ENCODE data around the gene DPP4. TPM values are rescaled to one million over a fixed set of nuclear protein-coding genes. Genes with fewer than 3 reads are reported as not detected.

DPP4 gene
- total and polyA plus RNA-seq, 9 donors, result 6.3 to 20.2 (median 12.5) TPM

DNA sequence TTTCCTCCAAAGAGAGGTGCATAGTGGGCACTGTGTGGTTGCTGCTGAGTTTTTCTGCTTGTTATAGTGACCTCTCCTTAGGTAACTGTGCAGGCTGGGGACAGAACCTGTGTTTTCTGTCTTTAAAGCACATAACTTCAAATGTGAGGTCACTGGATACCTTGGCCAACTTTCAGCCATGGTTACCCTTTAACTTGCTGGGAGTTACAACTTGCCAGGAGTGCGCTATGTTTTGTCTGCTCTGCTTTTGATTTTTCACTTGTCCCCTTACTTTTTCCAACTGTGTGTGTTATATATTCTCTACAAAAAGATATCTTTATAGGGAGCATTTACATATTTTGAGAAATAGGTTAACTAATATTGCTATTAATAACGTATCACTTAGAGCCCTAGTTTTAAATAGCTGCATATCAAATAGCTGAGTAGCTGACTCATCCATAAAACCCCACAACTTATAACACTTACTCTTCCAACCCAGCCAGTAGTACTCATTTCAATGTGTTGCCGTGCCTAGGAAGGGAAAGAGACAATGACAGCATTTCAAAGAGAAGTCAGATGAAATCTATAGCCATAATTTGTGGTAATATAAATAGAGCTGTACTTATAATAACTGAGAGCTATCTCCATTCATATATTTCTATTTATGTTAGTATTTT lies 51.6 kb downstream of the DPP4 start:
- Histone ChIP-seq H3K4me1 (ENCODE audit: control insufficient read depth, insufficient read depth, low read length) (peaks cover 6% of the 10 kb centered on the region), H3K36me3 (ENCODE audit: control insufficient read depth, insufficient read depth, low read length) (no peaks in the 10 kb centered on the region), H3K27me3 (ENCODE audit: control insufficient read depth, insufficient read depth, low read length) (no peaks in the 10 kb centered on the region), H3K4me3 (ENCODE audit: low read length) (no peak overlapping the region), H3K9me3 (replicated peaks; ENCODE audit: control insufficient read depth, low read depth, low read length) (no peaks in the 10 kb centered on the region), H3K27ac (ENCODE audit: low read length) (no peak overlapping the region)
- WGBS (ENCODE audit: insufficient coverage), result no CpG with 5 or more reads among the region's 3 CpGs
- no peak for DNase-seq

DNA sequence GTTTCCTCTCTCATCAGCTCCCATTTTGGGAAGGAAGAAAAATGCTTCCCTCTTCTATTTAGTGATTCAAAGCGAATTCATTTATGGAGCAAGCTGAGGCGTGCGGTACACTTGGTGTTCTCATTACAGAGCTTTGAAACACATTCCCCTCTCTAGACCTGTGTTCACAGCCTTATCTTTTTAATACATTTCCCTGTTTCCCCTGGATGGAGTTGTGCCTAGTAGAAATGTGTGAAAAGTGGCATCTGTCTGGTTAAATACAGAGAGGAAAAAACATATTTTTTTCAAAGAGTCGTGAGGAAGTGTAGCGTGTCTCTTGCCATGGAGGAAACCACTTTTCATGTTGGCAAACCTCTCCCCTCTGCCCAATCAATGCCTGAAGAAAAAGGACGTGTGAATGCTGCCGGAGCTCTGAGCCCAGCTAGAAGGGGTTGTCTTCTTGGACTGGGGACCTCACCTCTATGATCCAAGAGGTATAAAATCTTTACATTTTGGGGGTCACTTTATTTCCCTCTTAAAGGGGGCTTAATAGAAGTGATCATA lies 52.4 kb downstream of the DPP4 start:
- Histone ChIP-seq H3K27ac (ENCODE audit: low read length) (no peak overlapping the region), H3K9me3 (replicated peaks; ENCODE audit: control insufficient read depth, low read depth, low read length) (no peaks in the 10 kb centered on the region), H3K36me3 (ENCODE audit: control insufficient read depth, insufficient read depth, low read length) (no peaks in the 10 kb centered on the region), H3K4me3 (ENCODE audit: low read length) (no peak overlapping the region), H3K27me3 (ENCODE audit: control insufficient read depth, insufficient read depth, low read length) (no peaks in the 10 kb centered on the region), H3K4me1 (ENCODE audit: control insufficient read depth, insufficient read depth, low read length) (peaks cover 6% of the 10 kb centered on the region)
- no peak for DNase-seq
- WGBS (ENCODE audit: insufficient coverage), result no CpG with 5 or more reads among the region's 7 CpGs

DNA sequence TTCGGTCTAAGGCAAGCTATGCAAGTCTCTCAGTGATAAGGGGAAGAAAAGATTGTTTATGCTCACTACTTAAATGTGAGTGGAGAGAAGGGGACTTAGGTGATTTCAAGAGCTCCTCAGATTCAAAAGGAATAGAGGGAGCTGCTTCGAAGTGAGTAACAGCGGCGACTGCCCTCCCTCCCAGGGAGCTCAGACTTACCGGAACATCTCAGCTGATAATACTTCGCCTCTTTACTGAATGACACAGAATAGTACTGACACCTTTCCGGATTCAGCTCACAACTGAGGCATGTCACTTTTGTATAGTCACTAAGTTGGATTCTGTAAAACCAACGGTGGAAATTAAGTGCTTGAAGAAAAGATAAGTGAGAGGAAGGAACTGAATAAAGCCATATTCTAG lies 55.5 kb downstream of the DPP4 start:
- Histone ChIP-seq H3K4me3 (ENCODE audit: low read length) (no peak overlapping the region), H3K27me3 (ENCODE audit: control insufficient read depth, insufficient read depth, low read length) (no peaks in the 10 kb centered on the region), H3K4me1 (ENCODE audit: control insufficient read depth, insufficient read depth, low read length) (no peaks in the 10 kb centered on the region), H3K36me3 (ENCODE audit: control insufficient read depth, insufficient read depth, low read length) (no peaks in the 10 kb centered on the region), H3K27ac (ENCODE audit: low read length) (no peak overlapping the region), H3K9me3 (replicated peaks; ENCODE audit: control insufficient read depth, low read depth, low read length) (no peaks in the 10 kb centered on the region)
- 100% methylated on average over 1 of the region's 8 CpGs for WGBS (ENCODE audit: insufficient coverage)
- no peak for DNase-seq

DNA sequence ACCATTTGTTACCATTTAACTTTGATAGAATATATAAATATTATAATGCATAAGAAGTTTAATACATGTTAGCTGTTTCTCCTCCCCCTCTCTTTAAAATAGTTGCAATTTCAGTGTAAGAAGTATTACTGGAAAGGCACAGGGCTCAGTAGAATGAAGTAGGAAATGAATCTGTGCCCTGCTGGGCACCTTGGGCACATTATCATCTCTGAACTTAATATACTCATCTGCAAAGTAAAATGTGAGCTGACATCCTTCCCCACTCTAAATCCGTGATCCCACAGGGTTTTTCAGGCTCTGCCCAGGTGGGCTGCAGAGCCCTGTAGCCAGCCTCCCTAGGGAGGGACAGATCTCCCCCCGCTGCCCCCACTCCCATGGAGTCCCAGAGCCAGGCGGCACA lies 56.8 kb downstream of the DPP4 start:
- Histone ChIP-seq H3K36me3 (ENCODE audit: control insufficient read depth, insufficient read depth, low read length) (no peaks in the 10 kb centered on the region), H3K9me3 (replicated peaks; ENCODE audit: control insufficient read depth, low read depth, low read length) (no peaks in the 10 kb centered on the region), H3K4me3 (ENCODE audit: low read length) (no peak overlapping the region), H3K27me3 (ENCODE audit: control insufficient read depth, insufficient read depth, low read length) (no peaks in the 10 kb centered on the region), H3K4me1 (ENCODE audit: control insufficient read depth, insufficient read depth, low read length) (no peaks in the 10 kb centered on the region), H3K27ac (ENCODE audit: low read length) (no peak overlapping the region)
- DNase-seq, result no peak
- WGBS (ENCODE audit: insufficient coverage), result 100% methylated on average over 1 of the region's 3 CpGs

DNA sequence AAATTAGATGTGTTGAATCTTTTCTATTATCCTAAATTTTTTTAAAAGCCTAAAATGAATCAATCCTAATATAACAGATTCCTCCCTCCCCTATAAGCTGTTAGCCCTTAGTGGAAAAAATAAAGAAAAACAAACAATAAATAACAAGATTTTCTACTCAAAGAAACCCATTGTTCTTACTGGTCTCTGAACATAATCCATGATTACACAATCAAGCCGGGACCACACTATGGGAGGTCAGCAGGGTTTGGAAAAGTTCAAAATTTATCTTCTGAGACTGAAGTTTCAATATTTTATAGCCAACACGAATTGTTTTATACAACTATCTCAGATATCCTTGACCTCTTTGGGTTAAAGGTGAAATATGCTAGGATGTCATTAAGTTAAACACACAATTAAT lies 57.9 kb downstream of the DPP4 start:
- H3K36me3 ChIP-seq (ENCODE audit: control insufficient read depth, insufficient read depth, low read length), result no peaks in the 10 kb centered on the region
- H3K9me3 ChIP-seq (replicated peaks; ENCODE audit: control insufficient read depth, low read depth, low read length), result no peaks in the 10 kb centered on the region
- no peak for DNase-seq
- no peaks in the 10 kb centered on the region for H3K27me3 ChIP-seq (ENCODE audit: control insufficient read depth, insufficient read depth, low read length)
- H3K27ac ChIP-seq (ENCODE audit: low read length), result no peak overlapping the region
- no peaks in the 10 kb centered on the region for H3K4me1 ChIP-seq (ENCODE audit: control insufficient read depth, insufficient read depth, low read length)
- no CpG with 5 or more reads among the region's 2 CpGs for WGBS (ENCODE audit: insufficient coverage)
- H3K4me3 ChIP-seq (ENCODE audit: low read length), result no peak overlapping the region

DNA sequence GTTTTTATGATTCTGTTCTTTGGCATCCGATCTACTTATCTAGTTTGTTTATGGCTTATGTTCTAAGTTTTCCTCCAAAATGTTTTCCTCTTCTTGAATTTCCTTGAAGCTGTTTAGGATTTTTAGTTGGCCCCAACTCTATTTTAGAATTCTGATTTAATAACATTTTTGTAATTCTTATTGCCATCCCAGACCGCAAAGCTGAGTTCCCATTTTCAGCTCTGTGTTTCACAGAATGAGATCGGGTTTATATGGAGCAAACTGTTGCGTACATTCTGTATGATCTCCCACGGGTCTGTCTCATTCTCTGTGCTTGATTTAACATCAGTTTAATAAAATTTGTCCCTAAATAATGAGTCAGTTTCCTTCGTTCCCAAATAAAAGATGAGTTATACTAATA lies 59.3 kb downstream of the DPP4 start:
- H3K36me3 ChIP-seq (ENCODE audit: control insufficient read depth, insufficient read depth, low read length), result no peaks in the 10 kb centered on the region

DNA sequence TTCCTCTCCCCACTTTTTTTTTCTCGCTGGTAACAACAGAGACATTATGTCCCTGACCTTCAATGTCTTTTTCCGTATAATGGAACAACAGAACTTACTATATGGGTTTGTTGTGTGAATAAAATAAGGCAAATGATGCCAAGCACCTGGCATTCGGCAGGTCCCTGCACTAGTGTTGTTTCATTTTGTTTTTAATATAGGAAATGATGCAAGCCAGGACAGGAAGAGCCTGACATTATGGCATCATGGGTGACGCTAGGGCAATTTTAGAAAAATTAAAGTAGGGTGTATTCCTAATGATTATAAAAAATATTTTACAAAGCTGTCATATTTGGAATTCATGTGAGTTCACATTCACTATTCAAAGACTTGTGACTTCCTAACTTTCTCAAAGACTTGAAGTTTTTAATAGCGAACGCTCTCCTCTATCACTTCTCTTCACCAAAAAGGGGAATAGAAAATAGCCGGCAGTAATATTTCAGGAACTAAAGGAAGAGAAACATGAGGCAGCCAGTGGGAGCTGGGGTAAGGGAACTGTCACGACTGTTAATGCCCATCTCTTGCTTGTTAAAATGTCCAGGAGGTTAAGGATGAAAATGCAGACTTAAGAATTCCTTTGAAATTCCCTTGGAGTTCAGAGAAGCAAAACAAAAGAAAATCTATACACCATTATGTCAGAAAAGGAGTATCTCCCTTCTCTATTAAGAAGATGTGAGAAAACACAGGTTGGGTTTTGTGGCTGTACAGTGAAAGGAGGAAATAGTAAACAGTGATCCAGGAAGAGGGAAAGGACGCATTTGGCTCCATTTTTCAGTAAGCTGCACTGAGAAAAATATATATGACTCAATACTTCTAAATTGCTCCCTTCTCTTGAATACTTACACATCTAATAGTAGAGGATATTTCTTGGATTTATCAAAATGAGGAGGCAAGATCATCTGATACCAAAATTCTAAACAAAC lies 60.2 kb downstream of the DPP4 start:
- H3K4me3 ChIP-seq (ENCODE audit: low read length), result no peak overlapping the region
- H3K27ac ChIP-seq (ENCODE audit: low read length), result no peak overlapping the region
- H3K9me3 ChIP-seq (replicated peaks; ENCODE audit: control insufficient read depth, low read depth, low read length), result no peaks in the 10 kb centered on the region
- peak; percentile 55 for DNase-seq
- H3K4me1 ChIP-seq (ENCODE audit: control insufficient read depth, insufficient read depth, low read length), result no peaks in the 10 kb centered on the region
- no peaks in the 10 kb centered on the region for H3K27me3 ChIP-seq (ENCODE audit: control insufficient read depth, insufficient read depth, low read length)
- WGBS (ENCODE audit: insufficient coverage), result 67% methylated on average over 1 of the region's 9 CpGs
- H3K36me3 ChIP-seq (ENCODE audit: control insufficient read depth, insufficient read depth, low read length), result no peaks in the 10 kb centered on the region

More for the DNA sequence above, 59.3 kb downstream of the DPP4 start:
- Histone ChIP-seq H3K4me3 (ENCODE audit: low read length) (no peak overlapping the region), H3K27ac (ENCODE audit: low read length) (no peak overlapping the region), H3K27me3 (ENCODE audit: control insufficient read depth, insufficient read depth, low read length) (no peaks in the 10 kb centered on the region), H3K4me1 (ENCODE audit: control insufficient read depth, insufficient read depth, low read length) (no peaks in the 10 kb centered on the region), H3K9me3 (replicated peaks; ENCODE audit: control insufficient read depth, low read depth, low read length) (no peaks in the 10 kb centered on the region)
- DNase-seq, result peak; percentile 39
- WGBS (ENCODE audit: insufficient coverage), result no CpG with 5 or more reads among the region's 6 CpGs

DNA sequence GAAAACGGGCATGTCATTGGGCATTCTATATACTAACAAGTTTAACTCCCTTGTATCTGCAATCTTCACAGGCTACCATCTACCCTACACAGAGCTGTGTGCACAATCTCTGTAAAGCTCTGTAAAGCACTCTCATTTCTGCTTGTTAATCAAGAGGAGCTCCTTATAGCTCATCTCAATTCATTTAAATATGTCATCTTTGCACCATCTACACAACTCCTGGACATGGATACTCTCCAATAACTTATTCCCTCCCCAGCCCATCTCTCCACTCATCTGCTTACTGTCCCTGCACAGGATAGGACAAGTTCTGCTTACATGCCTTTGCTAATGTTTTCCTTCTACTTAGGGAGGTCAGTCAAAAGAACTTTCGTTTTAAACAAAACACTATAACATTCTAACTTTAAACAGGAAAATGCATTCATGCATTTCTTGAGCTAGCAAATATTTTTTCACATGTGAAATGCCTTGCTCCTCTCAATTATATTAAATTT lies 61.4 kb downstream of the DPP4 start:
- Histone ChIP-seq H3K9me3 (replicated peaks; ENCODE audit: control insufficient read depth, low read depth, low read length) (no peaks in the 10 kb centered on the region), H3K4me3 (ENCODE audit: low read length) (no peak overlapping the region), H3K4me1 (ENCODE audit: control insufficient read depth, insufficient read depth, low read length) (no peaks in the 10 kb centered on the region), H3K27ac (ENCODE audit: low read length) (no peak overlapping the region), H3K36me3 (ENCODE audit: control insufficient read depth, insufficient read depth, low read length) (no peaks in the 10 kb centered on the region), H3K27me3 (ENCODE audit: control insufficient read depth, insufficient read depth, low read length) (no peaks in the 10 kb centered on the region)
- no CpG with 5 or more reads among the region's 2 CpGs for WGBS (ENCODE audit: insufficient coverage)
- DNase-seq, result no peak

DNA sequence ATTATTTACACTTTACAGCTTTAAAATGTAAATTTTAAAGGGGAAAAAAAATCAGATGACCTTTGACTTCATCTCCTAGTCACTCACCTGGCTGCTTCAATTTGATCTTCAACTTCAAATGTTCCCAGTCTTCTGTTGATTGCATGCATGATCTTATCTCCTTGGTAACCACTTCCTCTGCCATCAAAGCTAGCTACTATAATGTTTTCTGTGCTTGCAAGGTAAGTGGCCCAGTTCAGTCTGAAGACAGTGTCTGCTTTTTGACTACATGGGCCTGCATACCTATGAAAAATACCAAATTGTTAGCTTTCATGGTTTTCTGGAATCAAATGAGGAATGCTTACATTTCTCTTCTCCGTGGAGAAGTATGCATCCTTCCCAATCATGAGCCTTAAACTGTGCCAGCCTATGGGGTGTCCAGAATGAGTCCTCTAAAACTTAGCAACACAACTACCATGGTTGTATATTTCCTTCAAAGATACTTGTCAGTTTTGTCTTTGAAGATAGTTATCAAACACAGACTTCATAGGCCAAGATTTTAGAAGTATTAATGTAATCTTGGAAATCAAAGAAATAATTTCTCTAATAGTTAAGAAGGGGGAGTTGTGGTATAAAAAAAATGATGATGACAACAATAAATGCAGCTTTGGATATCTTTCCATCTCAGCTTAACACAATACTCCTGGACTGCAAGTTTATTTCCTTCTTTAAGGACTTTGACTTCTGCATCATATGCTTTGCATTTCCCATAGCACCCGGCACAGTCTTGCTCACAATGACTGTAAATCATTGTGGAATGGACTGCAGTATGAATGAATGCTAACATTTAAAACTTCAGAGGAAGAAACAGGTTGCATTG lies 62.1 kb downstream of the DPP4 start:
- no CpG with 5 or more reads among the region's 2 CpGs for WGBS (ENCODE audit: insufficient coverage)
- Histone ChIP-seq H3K27ac (ENCODE audit: low read length) (no peak overlapping the region), H3K4me1 (ENCODE audit: control insufficient read depth, insufficient read depth, low read length) (no peaks in the 10 kb centered on the region), H3K9me3 (replicated peaks; ENCODE audit: control insufficient read depth, low read depth, low read length) (no peaks in the 10 kb centered on the region), H3K36me3 (ENCODE audit: control insufficient read depth, insufficient read depth, low read length) (no peaks in the 10 kb centered on the region), H3K4me3 (ENCODE audit: low read length) (no peak overlapping the region), H3K27me3 (ENCODE audit: control insufficient read depth, insufficient read depth, low read length) (no peaks in the 10 kb centered on the region)
- DNase-seq, result no peak

Data from muscle of leg (tissue), 11 donors.